HG03139 (cell line): ENCODE results near the gene KSR1.
A peak's percentile ranks its signal among the peaks of the same experiment; 100 is the strongest.
"Not testable (repeated sequence)": the region's sequence is repeated elsewhere in the genome, so short reads cannot be mapped to it uniquely, and the experiment has no call there.

ENCODE experiments used
- ATAC-seq: cut with Tn5 transposase; IDR thresholded peaks from one replicate; pipeline ENCODE4 v1.9.1; 2021; ENCODE audit not compliant: unreplicated experiment

Gene KSR1

GRCh38 chr17:27491713-27492190 lies 35.5 kb downstream of the KSR1 start:
- ATAC-seq, result no peak

- ATAC-seq, result no peak
These were observed 36.2 kb downstream of the KSR1 start for GRCh38 chr17:27492470-27492869.

GRCh38 chr17:27493088-27493487 lies 36.8 kb downstream of the KSR1 start:
- ATAC-seq, result no peak

GRCh38 chr17:27494192-27495091 lies 38.2 kb downstream of the KSR1 start:
- ATAC-seq, result no peak

DNA sequence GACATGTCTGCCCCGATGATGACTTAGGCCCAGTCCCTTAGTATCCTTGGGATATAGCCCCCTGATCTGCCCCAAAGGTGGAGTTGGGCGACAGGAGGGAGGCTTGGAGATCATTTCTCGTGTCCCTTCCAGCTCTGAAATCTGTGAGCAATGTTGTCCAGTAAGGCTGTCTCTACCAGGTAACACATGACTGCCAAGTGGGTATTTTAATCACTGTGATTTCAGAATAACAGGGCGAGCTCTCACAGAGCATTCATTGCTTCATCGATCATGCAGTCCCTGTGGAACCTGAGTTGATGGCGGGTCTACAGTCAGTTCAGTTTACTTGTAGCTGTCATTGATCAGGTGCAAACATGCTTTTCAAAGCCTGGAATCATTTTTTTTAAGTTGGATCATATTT lies 39.2 kb downstream of the KSR1 start:
- no peak for ATAC-seq

- no peak for ATAC-seq
These were observed 39.8 kb downstream of the KSR1 start for GRCh38 chr17:27496005-27496404.

DNA sequence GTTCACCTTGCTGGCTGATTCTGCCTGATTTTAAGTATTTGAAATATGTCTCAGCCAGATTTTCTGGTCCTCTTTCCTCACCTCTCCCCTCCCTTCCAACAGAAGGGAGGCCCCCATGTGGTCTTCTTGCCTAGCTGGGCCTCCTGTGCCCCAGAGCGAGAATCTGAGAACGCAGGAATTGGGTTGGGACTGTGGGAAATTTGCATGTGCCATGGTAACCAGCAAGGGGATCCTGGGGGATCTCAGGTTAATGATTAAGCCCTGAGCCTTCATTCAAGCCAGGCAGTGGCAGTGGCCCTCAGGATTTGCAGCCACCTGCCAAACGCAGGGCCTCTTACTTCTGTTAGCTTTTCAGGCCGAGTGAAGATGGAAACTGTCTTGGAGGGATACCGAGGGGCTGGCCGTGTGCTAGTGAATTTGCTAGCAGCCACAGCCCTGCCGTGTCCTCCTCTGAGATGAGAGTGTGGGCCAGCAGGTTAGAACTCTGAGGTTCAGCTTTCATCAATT lies 40.2 kb downstream of the KSR1 start:
- ATAC-seq, result no peak

- no peak for ATAC-seq
These were observed 40.7 kb downstream of the KSR1 start for GRCh38 chr17:27496971-27497370.

DNA sequence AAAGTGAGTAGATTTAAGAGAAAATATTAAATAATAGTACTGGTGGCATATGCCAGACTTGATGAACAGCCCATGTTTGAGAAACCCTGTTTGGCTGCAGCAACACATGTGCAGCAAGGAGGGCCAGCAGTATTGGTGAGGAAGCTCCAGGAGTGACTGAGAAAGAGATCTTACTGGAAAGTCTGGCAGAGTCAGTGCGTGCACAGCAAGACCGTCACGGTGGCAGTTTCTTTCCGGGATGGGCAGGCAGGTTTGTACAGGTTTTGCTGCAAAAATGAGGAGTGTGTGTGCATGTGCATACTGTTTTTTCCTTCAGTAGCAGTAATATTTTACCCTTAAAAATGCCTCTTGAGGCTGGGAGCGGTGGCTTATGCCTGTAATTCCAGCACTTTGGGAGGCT lies 41.4 kb downstream of the KSR1 start:
- ATAC-seq, result no peak

DNA sequence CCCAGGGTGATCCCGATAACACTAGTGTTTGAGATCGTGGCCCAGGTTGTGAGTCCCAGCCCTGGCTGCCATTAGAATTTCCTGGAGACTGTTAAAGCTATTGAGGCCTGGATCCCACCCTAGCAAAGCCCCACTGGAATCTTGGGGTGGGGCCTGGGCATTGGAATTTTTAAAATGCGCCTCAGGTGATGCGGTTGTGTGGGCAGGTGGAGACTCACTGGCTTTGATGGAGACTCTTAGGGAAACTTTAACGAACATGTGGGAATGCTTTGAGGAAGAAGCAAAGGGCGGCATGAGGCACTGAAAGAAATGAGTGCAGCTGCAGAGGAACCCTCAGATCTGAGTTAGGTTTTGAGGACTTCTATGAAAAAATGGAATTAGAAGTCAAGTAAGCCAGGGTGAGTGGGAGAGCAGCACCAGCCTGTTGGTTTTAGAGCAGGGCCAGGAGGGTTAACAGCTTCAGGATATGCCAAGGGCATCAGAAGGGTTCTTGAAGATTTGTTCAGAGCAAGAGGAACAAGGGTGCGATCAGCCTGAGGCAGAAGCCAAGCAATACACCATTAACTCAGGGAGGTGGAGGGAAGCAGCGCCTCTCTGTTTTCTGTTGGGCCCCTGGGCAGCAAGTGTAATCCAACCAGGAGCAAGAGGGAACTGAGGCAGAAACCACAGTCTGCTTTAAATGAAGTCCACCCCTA lies 42.5 kb downstream of the KSR1 start:
- no peak for ATAC-seq

DNA sequence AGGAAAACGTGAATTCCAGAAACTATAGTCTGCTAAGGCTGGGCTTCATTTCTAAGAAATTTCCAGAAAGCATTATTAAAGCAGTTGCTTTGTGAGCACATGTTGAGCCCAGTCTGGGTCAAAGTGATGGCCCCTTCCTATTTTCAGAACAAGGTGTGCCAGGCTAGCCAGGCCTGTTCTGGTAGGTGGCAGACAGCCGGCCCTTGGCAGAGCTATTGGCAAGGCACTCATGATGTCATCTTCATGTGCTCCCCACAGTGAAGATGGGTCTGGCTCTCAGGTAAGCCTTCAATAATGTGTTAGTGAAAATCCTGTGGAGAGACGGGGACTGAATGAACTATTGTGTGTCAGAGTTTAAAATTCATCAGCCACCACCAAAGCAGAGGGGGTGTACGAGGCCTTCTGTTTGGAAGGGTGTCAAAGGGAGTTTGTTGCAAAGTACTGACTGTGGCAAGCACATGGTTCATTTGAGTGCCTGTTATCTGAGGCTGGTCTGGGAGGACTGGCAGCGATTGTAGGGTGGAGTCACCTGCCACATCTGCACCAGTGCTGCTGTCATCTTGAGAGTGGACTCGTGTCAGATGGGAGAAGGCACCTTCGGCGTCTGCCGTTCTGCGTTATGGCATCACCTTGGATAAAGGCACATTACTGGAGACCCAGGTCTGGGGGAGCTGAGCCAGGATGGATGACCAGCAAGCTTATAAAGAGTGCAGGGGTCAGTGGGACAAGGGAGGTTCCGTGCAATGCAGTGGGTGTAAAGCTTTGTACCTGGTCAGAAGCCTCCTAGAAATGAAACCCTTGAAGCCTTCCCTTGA lies 43.4 kb downstream of the KSR1 start:
- ATAC-seq, result no peak

DNA sequence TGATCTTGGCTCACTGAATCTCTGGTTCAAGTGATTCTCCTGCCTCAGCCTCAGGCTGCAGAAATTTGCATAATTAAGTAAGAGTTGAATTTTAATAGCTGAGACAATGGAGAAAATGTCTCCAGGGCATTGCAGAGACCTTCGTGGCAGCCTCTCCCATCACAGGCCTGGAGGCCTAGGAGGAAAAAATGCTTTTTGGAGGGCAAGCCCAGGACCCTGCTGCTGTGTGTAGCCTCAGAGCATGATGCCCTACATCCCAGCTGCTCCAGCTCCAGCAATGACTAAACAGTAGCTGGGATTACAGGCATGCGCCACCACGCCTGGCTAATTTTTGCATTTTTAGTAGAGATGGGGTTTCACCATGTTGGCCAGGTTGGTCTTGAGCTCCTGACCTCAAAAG lies 45.1 kb downstream of the KSR1 start:
- ATAC-seq, result not testable (repeated sequence)

GRCh38 chr17:27502526-27503324 lies 46.5 kb downstream of the KSR1 start:
- no peak for ATAC-seq

DNA sequence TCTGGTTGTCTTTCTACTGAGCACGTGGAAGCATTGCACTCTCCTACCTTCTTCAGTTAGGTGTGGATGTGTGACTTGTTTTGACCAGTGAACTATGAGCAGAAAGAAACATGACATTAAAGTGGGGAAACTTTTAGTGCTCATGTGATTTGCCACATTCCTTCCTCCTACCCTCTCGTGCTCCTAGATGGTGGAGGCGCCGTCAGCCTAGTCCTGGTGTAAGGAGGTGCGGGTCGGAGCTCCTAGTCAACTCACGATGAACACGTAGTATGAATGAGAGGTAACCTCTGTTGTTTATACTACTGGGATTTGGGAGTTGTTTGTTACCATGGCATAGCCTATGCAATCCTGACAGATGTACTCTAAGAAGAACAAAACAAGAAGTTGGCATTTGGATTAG lies 47.4 kb downstream of the KSR1 start:
- no peak for ATAC-seq

GRCh38 chr17:27504188-27504995 lies 48.1 kb downstream of the KSR1 start:
- ATAC-seq, result no peak

GRCh38 chr17:27506348-27507218 lies 50.3 kb downstream of the KSR1 start:
- ATAC-seq, result peak; percentile 59

GRCh38 chr17:27511168-27511883 lies 55.1 kb downstream of the KSR1 start:
- ATAC-seq, result no peak

GRCh38 chr17:27512031-27512430 lies 55.8 kb downstream of the KSR1 start:
- ATAC-seq, result no peak
